Activated T-helper 1 cell treated with anti-CD3 and anti-CD28 coated beads, Interleukin-12 subunit alpha, Interleukin-12 subunit beta, Interleukin-2, Interleukin-4 antibody, amounts not matched to agents 30 ng/mL and 10 ng/mL and 1 ng/mL, durations not matched to agents 14 hours and 24 hours and 36 hours (primary cell): ENCODE measurements around the gene AMH. TPM values are rescaled to one million over a fixed set of nuclear protein-coding genes. Genes with fewer than 3 reads are reported as not detected.

ENCODE experiments used
- DNase-seq: peaks from one replicate; pipeline ENCODE4 v3.0.0; 2021; ENCODE audit warnings: low spot score
- H3K27ac Mint-ChIP-seq: one replicate; pipeline ENCODE4 v1.8.0; 2021; ENCODE audit warnings: mild to moderate bottlenecking, mixed read lengths
- H3K27me3 Mint-ChIP-seq: one replicate; pipeline ENCODE4 v1.8.0; 2022; ENCODE audit warnings: mild to moderate bottlenecking, moderate library complexity, mixed read lengths; ENCODE audit not compliant: insufficient read depth
- H3K36me3 Mint-ChIP-seq: one replicate; pipeline ENCODE4 v1.8.0; 2021; ENCODE audit warnings: low read depth, mixed read lengths
- H3K4me1 Mint-ChIP-seq: one replicate; pipeline ENCODE4 v1.8.0; 2021; ENCODE audit warnings: low read depth, mixed read lengths
- H3K4me3 Mint-ChIP-seq: one replicate; pipeline ENCODE4 v1.8.0; 2021; ENCODE audit warnings: mild to moderate bottlenecking, moderate library complexity, mixed read lengths
- H3K9me3 Mint-ChIP-seq: one replicate; pipeline ENCODE4 v1.8.0; 2021; ENCODE audit warnings: mixed read lengths
- intact Hi-C: fragments of 100-400 bp; cut with micrococcal nuclease; formaldehyde crosslinking; loops from one replicate; pipeline ENCODE4 v1.15.1; 2024
- total RNA-seq: library from RNA; stranded (reverse); gene quantifications from 2 replicates; pipeline ENCODE4 v1.2.3, GENCODE V29; 2022

AMH gene
- total RNA-seq, 1 donor from 2014 or later: 4.5 TPM

DNA sequence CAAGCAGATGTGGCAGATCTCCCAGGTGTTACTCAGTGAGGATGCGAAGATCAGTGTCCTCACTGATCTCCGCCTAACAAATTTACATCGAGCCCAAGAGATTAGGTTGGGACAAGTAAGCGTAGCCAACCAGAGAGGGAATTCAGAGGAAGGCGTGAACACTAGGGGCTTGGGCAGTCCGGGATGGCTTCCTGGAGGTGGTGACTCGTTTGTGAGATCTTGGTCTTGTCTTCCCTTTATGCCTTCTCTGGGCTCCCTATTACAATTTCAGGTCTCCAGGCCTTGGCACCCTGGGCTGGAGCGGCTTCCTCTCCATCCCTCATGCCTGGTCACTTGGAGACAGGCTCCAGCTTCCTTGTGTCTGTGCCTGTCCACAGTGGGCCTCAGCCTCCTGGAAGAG is 6.3 kb upstream of the AMH start:
- no peak overlapping the region for H3K4me3 Mint-ChIP-seq
- peaks cover 38% of the 10 kb centered on the region for H3K36me3 Mint-ChIP-seq
- intact Hi-C loops: no loop called here
- no peaks in the 10 kb centered on the region for H3K27me3 Mint-ChIP-seq
- no peak overlapping the region for H3K27ac Mint-ChIP-seq
- DNase-seq: no peak
- no peaks in the 10 kb centered on the region for H3K9me3 Mint-ChIP-seq
- H3K4me1 Mint-ChIP-seq: peaks cover 38% of the 10 kb centered on the region

GRCh38 chr19:2243274-2244124 is 5.6 kb upstream of the AMH start:
- peaks cover 31% of the 10 kb centered on the region for H3K36me3 Mint-ChIP-seq
- H3K4me1 Mint-ChIP-seq: peaks cover 31% of the 10 kb centered on the region
- H3K27ac Mint-ChIP-seq: no peak overlapping the region
- no peaks in the 10 kb centered on the region for H3K27me3 Mint-ChIP-seq
- H3K4me3 Mint-ChIP-seq: no peak overlapping the region
- intact Hi-C loops: no loop called here
- no peak for DNase-seq
- no peaks in the 10 kb centered on the region for H3K9me3 Mint-ChIP-seq

- DNase-seq: no peak
- peaks cover 28% of the 10 kb centered on the region for H3K36me3 Mint-ChIP-seq
- H3K4me3 Mint-ChIP-seq: no peak overlapping the region
- H3K27me3 Mint-ChIP-seq: no peaks in the 10 kb centered on the region
- intact Hi-C loops: no loop called here
- no peak overlapping the region for H3K27ac Mint-ChIP-seq
- peaks cover 26% of the 10 kb centered on the region for H3K4me1 Mint-ChIP-seq
- H3K9me3 Mint-ChIP-seq: no peaks in the 10 kb centered on the region
Measured at GRCh38 chr19:2244125-2244411, 5.1 kb upstream of the AMH start.

DNA sequence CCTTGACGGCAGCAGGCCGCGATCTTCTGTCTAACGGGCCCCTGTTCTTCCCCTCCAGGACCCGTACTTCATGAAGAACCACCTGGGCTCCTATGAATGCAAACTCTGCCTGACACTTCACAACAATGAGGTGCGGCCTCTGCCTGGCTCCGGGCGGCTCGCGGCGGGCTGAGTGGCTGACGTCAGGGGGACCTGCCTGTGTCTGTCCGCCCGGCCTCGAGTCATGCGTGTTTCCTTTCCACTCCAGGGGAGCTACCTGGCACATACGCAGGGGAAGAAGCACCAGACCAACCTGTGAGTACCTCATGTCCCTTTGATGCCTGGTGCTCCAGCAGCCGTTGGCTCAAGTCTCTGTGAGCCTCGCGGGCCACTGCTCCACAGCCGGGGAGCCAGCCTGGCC is 4.6 kb upstream of the AMH start:
- Mint-ChIP-seq H3K4me3 (no peak overlapping the region), H3K4me1 (peaks cover 22% of the 10 kb centered on the region), H3K9me3 (no peaks in the 10 kb centered on the region), H3K27me3 (no peaks in the 10 kb centered on the region), H3K27ac (no peak overlapping the region), H3K36me3 (peaks cover 26% of the 10 kb centered on the region)
- intact Hi-C loops: no loop called here
- no peak for DNase-seq

- Mint-ChIP-seq H3K27ac (no peak overlapping the region), H3K4me1 (peaks cover 15% of the 10 kb centered on the region), H3K36me3 (peaks cover 22% of the 10 kb centered on the region), H3K9me3 (no peaks in the 10 kb centered on the region), H3K4me3 (no peak overlapping the region), H3K27me3 (peaks cover 3% of the 10 kb centered on the region)
- intact Hi-C loops: no loop called here
- no peak for DNase-seq
Measured at GRCh38 chr19:2245273-2245672, 3.9 kb upstream of the AMH start.

DNA sequence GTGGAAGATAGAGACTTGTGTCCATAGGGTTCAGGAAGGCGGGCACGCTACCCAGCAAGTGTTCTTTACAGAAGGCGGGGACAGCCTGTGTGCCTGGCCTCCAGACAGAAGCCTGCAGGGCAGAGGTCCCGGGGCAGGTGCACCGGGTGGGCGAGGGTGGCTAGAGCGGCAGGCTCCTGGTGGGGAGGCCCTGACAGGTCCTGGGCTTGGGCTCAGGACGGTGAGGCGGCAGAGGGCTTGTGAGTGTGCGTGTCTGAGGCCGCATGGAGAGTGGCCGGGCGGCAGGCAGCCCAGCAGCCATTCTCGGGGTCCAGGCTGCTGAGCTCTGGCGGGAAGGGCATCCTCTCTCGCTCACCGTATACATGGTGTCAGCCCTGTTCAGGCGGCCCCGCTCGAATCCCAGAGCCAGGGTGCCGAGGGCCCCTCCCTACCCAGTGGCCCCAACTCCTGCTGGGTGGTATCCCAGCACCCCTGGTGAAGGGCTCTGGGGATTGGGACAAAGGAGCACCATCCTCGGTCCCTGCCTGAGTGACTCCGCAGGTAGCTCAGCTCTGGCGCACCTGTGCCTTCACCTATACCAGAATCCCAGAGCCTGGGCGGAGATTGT is 3.0 kb upstream of the AMH start:
- Mint-ChIP-seq H3K9me3 (no peaks in the 10 kb centered on the region), H3K4me1 (peaks cover 8% of the 10 kb centered on the region)

GRCh38 chr19:2246801-2247361 is 2.2 kb upstream of the AMH start:
- H3K9me3 Mint-ChIP-seq: no peaks in the 10 kb centered on the region
- peaks cover 15% of the 10 kb centered on the region for H3K36me3 Mint-ChIP-seq
- H3K27me3 Mint-ChIP-seq: peaks cover 4% of the 10 kb centered on the region
- DNase-seq: no peak
- no peak overlapping the region for H3K4me3 Mint-ChIP-seq
- H3K27ac Mint-ChIP-seq: no peak overlapping the region
- H3K4me1 Mint-ChIP-seq: peaks cover 8% of the 10 kb centered on the region
- intact Hi-C loops: no loop called here

More for the DNA sequence above, 3.0 kb upstream of the AMH start:
- Mint-ChIP-seq H3K36me3 (peaks cover 18% of the 10 kb centered on the region), H3K27ac (no peak overlapping the region), H3K4me3 (no peak overlapping the region), H3K27me3 (peaks cover 4% of the 10 kb centered on the region)
- intact Hi-C loops: no loop called here
- no peak for DNase-seq

DNA sequence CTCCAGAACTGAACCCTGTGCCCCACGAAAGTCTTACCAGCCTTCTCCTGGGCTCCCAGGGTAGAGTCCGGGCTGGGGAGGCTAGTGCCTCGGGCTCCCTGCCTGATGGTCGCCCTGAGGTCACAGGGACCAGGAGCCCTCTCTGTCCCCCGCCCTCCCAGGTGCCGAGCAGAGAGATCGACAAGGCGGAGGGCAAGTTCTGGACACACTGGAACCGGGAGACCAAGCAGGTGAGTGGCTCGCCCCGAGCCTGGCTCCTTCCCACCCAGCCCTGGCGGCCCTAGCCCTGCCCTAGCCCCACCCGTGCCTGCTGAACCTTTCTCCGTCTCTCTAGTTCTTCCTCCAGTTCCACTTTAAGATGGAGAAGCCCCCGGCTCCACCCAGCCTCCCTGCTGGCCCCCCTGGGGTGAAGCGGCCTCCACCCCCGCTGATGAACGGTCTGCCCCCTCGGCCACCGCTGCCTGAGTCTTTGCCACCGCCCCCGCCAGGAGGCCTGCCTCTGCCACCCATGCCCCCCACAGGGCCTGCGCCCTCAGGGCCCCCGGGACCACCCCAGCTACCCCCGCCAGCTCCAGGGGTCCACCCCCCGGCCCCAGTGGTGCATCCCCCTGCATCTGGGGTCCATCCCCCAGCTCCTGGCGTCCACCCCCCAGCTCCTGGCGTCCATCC is 1.6 kb upstream of the AMH start:
- Mint-ChIP-seq H3K36me3 (peaks cover 12% of the 10 kb centered on the region), H3K27ac (no peak overlapping the region)
- intact Hi-C loops: no loop called here

DNA sequence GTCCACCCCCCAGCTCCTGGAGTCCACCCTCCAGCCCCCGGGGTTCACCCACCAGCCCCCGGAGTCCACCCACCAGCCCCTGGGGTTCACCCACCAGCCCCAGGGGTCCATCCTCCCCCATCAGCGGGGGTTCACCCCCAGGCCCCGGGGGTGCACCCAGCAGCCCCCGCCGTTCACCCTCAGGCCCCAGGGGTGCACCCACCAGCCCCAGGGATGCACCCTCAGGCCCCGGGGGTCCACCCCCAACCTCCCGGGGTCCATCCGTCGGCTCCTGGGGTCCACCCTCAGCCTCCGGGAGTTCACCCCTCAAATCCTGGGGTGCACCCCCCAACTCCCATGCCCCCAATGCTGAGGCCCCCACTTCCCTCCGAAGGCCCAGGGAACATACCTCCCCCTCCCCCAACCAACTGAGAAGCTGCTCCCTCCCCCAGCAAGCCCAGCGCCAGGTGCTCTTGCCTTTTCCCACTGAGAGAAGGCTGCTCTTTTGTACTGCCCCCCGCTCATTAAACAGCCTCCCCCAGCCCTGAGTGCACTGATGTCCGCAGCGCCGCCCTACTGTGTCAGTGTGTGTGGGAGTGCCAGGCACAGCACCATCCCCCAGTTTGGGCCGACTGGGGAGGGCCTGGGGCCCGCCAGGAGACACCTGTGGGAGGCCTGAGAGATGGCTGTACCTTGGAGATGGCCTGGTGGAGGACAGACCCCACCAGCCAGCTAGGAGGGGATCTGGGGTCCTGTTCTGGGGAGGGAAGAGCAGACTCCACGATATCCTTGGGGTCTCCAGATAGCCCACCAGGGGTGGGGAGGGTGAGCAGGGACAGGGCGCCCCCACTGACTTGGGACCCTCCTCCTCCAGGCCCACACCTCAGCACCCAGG is 750 bp upstream of the AMH start:
- Mint-ChIP-seq H3K36me3 (peaks cover 12% of the 10 kb centered on the region), H3K27ac (no peak overlapping the region), H3K4me1 (no peaks in the 10 kb centered on the region), H3K9me3 (no peaks in the 10 kb centered on the region), H3K4me3 (no peak overlapping the region), H3K27me3 (peaks cover 6% of the 10 kb centered on the region)
- no peak for DNase-seq
- intact Hi-C loops: no loop called here

More for the DNA sequence above, 1.6 kb upstream of the AMH start:
- Mint-ChIP-seq H3K4me1 (peaks cover 4% of the 10 kb centered on the region), H3K9me3 (no peaks in the 10 kb centered on the region), H3K4me3 (no peak overlapping the region), H3K27me3 (peaks cover 4% of the 10 kb centered on the region)
- DNase-seq: no peak

DNA sequence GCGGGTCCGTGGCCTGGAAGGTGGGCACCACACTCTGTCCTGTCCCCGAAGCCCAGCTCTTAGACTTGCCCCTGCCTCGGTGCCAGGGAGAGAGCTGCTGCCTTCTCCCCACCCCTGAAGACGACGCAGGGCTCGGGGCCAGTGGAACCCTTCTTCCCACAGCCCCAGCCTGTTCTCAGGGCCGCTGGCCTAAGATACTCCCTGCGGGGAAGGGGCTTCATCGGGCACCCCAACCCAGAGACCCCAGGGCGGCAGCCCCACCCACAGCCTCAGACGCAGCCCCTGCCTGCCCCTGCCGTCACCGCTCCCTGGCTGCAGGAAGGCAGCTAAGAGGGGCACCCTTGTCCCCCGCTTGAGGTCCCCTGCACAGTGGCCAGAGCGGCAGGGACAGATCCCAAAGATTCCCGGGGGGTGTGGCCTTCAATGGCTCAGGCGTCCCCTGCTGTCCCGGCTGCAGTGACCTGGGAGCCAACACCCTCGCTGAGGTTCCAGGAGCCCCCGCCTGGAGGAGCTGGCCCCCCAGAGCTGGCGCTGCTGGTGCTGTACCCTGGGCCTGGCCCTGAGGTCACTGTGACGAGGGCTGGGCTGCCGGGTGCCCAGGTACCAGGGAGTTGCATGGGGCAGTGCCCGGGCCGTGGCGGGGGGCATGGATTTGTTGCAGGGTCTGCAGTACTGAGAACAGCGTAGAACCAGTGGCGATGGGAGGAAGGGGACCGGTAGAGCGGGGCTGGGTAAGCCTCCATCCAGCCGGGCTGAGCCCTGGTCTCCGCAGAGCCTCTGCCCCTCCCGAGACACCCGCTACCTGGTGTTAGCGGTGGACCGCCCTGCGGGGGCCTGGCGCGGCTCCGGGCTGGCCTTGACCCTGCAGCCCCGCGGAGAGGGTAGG is 1.0 kb downstream of the AMH start:
- Mint-ChIP-seq H3K9me3 (no peaks in the 10 kb centered on the region), H3K27me3 (peaks cover 10% of the 10 kb centered on the region), H3K36me3 (peaks cover 5% of the 10 kb centered on the region), H3K4me1 (no peaks in the 10 kb centered on the region), H3K4me3 (no peak overlapping the region), H3K27ac (no peak overlapping the region)
- intact Hi-C loops: no loop called here
- DNase-seq: no peak

GRCh38 chr19:2250766-2251105 is 1.6 kb downstream of the AMH start:
- intact Hi-C loops: no loop called here
- H3K27ac Mint-ChIP-seq: no peak overlapping the region
- H3K27me3 Mint-ChIP-seq: peaks cover 10% of the 10 kb centered on the region
- no peaks in the 10 kb centered on the region for H3K9me3 Mint-ChIP-seq
- H3K4me1 Mint-ChIP-seq: no peaks in the 10 kb centered on the region
- H3K4me3 Mint-ChIP-seq: no peak overlapping the region
- peaks cover 2% of the 10 kb centered on the region for H3K36me3 Mint-ChIP-seq
- DNase-seq: no peak
